ENCODE results near the gene CDHR2.

Gene CDHR2

DNA sequence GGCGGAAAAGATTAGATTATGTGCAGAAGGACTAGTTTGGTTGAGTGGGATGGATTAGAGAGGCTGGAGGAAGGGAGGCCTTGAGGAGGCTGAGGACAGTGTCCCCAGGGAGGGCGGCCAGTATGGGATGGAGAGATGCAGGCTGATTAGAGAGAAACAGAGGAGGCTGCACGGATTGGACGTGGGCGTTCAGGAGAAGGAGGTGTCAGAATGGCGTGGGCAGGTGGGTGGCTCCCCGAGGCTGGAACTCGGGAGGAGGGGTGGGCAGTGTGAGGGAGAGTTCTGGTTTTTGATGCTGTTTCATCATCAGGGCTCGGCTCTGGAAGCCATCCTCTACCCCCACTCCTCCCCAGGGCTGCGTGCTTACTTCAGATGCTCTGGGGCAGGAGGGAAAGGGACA is 13.0 kb downstream of the CDHR2 start:
- Histone ChIP-seq H3K4me3 (ENCODE audit: low read depth, low read length) (no peak overlapping the region), H3K4me1 (ENCODE audit: control insufficient read depth, insufficient read depth, low read length) (no peaks in the 10 kb centered on the region), H3K9me3 (ENCODE audit: control insufficient read depth, insufficient read depth, low read depth, low read length) (no peaks in the 10 kb centered on the region), H3K36me3 (ENCODE audit: control insufficient read depth in 2 of 2, insufficient read depth in 1 of 2, low read length in 2 of 2) (no peaks in the 10 kb centered on the region; a peak in 1 of 3 replicates), H3K27ac (ENCODE audit: extremely low read depth, low read depth, low read length) (no peak overlapping the region)
- ChIA-PET POLR2A (no interaction called here), CTCF (interaction anchor here (0.6 to 2.0 kb wide), 4 partner anchors 11 to 508 kb away, joined by 3 to 18 read pairs (median 4); no protein-coding TSS in a partner anchor)
- TF ChIP-seq EGR2 (tag by site-specific recombination; IDR thresholded peaks at IDR 0.05; ENCODE audit: low read depth) (peak; percentile 99), ZNF596 (tag by site-specific recombination; IDR thresholded peaks at IDR 0.05) (no peak), ZFHX2 (tag by site-specific recombination; conservative IDR thresholded peaks at IDR 0.05) (peak; percentile 100)

DNA sequence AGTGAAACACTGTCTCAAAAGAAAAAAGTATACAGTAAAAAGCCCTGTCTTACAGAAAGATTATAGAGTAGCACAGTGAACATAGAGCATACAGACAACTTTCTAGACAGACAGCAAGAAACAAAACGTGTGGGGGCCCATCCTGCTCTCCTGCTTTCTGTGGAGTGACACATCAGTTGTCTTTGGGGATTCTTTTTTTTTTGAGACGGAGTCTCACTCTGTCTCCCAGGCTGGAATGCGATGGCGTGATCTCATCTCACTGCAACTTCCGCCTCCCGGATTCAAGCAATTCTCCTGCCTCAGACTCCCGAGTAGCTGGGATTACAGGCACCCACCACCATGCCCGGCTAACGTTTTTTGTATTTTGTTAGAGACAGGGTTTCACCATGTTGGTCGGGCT is 14.9 kb downstream of the CDHR2 start:
- CTCF ChIA-PET, result interaction anchor here (2.0 kb wide), 1 partner anchor 9 kb away, joined by 18 read pairs; no protein-coding TSS in a partner anchor
- no peaks in the 10 kb centered on the region for H3K36me3 ChIP-seq (ENCODE audit: control insufficient read depth in 2 of 2, insufficient read depth in 1 of 2, low read length in 2 of 2)
- no peak overlapping the region for H3K4me3 ChIP-seq (ENCODE audit: low read depth, low read length)
- POLR2A ChIA-PET, result no interaction called here
- no peaks in the 10 kb centered on the region for H3K9me3 ChIP-seq (ENCODE audit: control insufficient read depth, insufficient read depth, low read depth, low read length)
- no peaks in the 10 kb centered on the region for H3K4me1 ChIP-seq (ENCODE audit: control insufficient read depth, insufficient read depth, low read length)
- no peak overlapping the region for H3K27ac ChIP-seq (ENCODE audit: extremely low read depth, low read depth, low read length)
- TF ChIP-seq ZNF558 (tag by site-specific recombination; IDR thresholded peaks at IDR 0.05), result no peak
- TF ChIP-seq ZBTB21 (tag by site-specific recombination; IDR thresholded peaks at IDR 0.05), result no peak
- no peak for TF ChIP-seq SCRT1 (tag by site-specific recombination; IDR thresholded peaks at IDR 0.05; ENCODE audit: borderline replicate concordance)
- TF ChIP-seq ZFP41 (tag by site-specific recombination; IDR thresholded peaks at IDR 0.05; ENCODE audit: borderline replicate concordance), result no peak
- TF ChIP-seq MYNN (tag by site-specific recombination; IDR thresholded peaks at IDR 0.05; ENCODE audit: borderline replicate concordance), result no peak
- TF ChIP-seq YY1 (tag by site-specific recombination; IDR thresholded peaks at IDR 0.05), result no peak
- TF ChIP-seq, protein P1, sequence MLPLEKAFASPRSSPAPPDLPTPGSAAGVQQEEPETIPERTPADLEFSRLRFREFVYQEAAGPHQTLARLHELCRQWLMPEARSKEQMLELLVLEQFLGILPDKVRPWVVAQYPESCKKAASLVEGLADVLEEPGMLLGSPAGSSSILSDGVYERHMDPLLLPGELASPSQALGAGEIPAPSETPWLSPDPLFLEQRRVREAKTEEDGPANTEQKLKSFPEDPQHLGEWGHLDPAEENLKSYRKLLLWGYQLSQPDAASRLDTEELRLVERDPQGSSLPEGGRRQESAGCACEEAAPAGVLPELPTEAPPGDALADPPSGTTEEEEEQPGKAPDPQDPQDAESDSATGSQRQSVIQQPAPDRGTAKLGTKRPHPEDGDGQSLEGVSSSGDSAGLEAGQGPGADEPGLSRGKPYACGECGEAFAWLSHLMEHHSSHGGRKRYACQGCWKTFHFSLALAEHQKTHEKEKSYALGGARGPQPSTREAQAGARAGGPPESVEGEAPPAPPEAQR (tag by site-specific recombination; IDR thresholded peaks at IDR 0.05), result no peak
- TF ChIP-seq, protein P2, sequence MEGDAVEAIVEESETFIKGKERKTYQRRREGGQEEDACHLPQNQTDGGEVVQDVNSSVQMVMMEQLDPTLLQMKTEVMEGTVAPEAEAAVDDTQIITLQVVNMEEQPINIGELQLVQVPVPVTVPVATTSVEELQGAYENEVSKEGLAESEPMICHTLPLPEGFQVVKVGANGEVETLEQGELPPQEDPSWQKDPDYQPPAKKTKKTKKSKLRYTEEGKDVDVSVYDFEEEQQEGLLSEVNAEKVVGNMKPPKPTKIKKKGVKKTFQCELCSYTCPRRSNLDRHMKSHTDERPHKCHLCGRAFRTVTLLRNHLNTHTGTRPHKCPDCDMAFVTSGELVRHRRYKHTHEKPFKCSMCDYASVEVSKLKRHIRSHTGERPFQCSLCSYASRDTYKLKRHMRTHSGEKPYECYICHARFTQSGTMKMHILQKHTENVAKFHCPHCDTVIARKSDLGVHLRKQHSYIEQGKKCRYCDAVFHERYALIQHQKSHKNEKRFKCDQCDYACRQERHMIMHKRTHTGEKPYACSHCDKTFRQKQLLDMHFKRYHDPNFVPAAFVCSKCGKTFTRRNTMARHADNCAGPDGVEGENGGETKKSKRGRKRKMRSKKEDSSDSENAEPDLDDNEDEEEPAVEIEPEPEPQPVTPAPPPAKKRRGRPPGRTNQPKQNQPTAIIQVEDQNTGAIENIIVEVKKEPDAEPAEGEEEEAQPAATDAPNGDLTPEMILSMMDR (tag by site-specific recombination; IDR thresholded peaks at IDR 0.05), result no peak
- TF ChIP-seq, protein P3, sequence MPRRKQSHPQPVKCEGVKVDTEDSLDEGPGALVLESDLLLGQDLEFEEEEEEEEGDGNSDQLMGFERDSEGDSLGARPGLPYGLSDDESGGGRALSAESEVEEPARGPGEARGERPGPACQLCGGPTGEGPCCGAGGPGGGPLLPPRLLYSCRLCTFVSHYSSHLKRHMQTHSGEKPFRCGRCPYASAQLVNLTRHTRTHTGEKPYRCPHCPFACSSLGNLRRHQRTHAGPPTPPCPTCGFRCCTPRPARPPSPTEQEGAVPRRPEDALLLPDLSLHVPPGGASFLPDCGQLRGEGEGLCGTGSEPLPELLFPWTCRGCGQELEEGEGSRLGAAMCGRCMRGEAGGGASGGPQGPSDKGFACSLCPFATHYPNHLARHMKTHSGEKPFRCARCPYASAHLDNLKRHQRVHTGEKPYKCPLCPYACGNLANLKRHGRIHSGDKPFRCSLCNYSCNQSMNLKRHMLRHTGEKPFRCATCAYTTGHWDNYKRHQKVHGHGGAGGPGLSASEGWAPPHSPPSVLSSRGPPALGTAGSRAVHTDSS (tag by site-specific recombination; IDR thresholded peaks at IDR 0.05), result no peak
- no peak for TF ChIP-seq ZBTB1 (tag by site-specific recombination; IDR thresholded peaks at IDR 0.05)
- TF ChIP-seq, protein P4, sequence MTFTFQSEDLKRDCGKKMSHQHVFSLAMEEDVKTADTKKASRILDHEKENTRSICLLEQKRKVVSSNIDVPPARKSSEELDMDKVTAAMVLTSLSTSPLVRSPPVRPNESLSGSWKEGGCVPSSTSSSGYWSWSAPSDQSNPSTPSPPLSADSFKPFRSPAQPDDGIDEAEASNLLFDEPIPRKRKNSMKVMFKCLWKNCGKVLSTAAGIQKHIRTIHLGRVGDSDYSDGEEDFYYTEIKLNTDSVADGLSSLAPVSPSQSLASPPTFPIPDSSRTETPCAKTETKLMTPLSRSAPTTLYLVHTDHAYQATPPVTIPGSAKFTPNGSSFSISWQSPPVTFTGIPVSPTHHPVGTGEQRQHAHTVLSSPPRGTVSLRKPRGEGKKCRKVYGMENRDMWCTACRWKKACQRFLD (tag by site-specific recombination; IDR thresholded peaks at IDR 0.05), result no peak
- TF ChIP-seq TCF7L2 (IDR thresholded peaks at IDR 0.05; ENCODE audit: borderline replicate concordance, low read depth, low read length), result no peak
- TF ChIP-seq ZNF76 (tag by site-specific recombination; IDR thresholded peaks at IDR 0.05; ENCODE audit: borderline replicate concordance, low read depth), result no peak
- TF ChIP-seq, protein P5, sequence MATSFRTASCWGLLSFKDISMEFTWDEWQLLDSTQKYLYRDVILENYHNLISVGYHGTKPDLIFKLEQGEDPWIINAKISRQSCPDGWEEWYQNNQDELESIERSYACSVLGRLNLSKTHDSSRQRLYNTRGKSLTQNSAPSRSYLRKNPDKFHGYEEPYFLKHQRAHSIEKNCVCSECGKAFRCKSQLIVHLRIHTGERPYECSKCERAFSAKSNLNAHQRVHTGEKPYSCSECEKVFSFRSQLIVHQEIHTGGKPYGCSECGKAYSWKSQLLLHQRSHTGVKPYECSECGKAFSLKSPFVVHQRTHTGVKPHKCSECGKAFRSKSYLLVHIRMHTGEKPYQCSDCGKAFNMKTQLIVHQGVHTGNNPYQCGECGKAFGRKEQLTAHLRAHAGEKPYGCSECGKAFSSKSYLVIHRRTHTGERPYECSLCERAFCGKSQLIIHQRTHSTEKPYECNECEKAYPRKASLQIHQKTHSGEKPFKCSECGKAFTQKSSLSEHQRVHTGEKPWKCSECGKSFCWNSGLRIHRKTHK (tag by site-specific recombination; IDR thresholded peaks at IDR 0.05), result no peak
- TF ChIP-seq ZNF37A (tag by site-specific recombination; IDR thresholded peaks at IDR 0.05), result no peak
- TF ChIP-seq KLF10 (tag by site-specific recombination; IDR thresholded peaks at IDR 0.05), result no peak
- TF ChIP-seq TRIM28 (IDR thresholded peaks at IDR 0.05; ENCODE audit: borderline replicate concordance, low read length), result no peak
- no peak for TF ChIP-seq BCL11B (tag by site-specific recombination; IDR thresholded peaks at IDR 0.05; ENCODE audit: low read depth)
